ENCODE measurements around the gene PTGIS. TPM values are rescaled to one million over a fixed set of nuclear protein-coding genes. Genes with fewer than 3 reads are reported as not detected.

PTGIS gene
- total RNA-seq, 1 donor from 2014 or later: 42.1 TPM

DNA sequence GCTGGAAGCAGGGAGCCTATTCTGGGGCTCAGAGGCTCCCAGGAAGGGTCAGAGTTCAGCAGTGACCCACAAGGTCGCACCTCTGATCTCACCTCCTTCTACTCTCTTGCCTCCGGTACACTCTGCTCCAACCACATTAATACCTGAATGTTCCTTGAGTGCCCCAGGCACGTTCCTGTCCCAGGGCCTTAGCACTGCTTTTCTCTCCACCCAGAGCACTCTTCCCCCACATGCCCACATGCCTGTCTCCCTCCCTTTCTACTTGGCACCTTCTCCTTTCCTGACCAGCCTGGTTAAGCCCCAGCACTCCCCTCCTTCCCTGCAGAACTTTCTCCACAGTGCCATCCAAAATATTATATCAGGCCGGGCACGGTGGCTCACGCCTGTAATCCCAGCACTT lies 98.9 kb downstream of the PTGIS start:
- TF ChIP-seq, protein P1, sequence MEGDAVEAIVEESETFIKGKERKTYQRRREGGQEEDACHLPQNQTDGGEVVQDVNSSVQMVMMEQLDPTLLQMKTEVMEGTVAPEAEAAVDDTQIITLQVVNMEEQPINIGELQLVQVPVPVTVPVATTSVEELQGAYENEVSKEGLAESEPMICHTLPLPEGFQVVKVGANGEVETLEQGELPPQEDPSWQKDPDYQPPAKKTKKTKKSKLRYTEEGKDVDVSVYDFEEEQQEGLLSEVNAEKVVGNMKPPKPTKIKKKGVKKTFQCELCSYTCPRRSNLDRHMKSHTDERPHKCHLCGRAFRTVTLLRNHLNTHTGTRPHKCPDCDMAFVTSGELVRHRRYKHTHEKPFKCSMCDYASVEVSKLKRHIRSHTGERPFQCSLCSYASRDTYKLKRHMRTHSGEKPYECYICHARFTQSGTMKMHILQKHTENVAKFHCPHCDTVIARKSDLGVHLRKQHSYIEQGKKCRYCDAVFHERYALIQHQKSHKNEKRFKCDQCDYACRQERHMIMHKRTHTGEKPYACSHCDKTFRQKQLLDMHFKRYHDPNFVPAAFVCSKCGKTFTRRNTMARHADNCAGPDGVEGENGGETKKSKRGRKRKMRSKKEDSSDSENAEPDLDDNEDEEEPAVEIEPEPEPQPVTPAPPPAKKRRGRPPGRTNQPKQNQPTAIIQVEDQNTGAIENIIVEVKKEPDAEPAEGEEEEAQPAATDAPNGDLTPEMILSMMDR (IDR thresholded peaks at IDR 0.05): no peak

DNA sequence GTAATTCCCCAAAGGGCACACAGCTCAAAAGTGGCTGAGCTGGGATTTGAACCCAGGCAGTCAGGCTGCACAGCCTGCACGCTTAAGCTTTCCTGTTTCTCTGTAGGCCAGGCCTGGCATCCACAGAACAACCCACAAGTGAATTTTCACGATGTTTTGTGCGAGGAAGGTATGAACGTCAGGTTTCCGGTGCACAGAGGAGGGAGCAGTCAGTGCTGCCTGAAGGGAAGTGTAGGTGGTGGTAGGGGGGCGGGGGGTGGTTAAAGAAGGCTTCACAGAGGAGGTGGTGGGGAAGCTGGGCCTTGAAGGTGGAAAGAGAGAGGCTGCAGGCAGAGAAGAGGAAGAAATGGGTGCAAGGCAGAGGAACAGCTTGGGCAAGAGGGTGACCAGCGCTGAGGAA lies 99.5 kb downstream of the PTGIS start:
- ATAC-seq (no peak), DNase-seq (no peak)
- no peaks in the 10 kb centered on the region for H3K4me1 ChIP-seq
- H3K4me3 ChIP-seq: no peak overlapping the region
- peaks cover 17% of the 10 kb centered on the region for H3K27me3 ChIP-seq
- no peaks in the 10 kb centered on the region for H3K9me3 ChIP-seq
- TF ChIP-seq, protein P1 (IDR thresholded peaks at IDR 0.05): no peak
- H3K36me3 ChIP-seq: no peaks in the 10 kb centered on the region
- intact Hi-C loops (cut with DNase I): no loop called here
- H3K27ac ChIP-seq: no peak overlapping the region

More for the DNA sequence above, 98.9 kb downstream of the PTGIS start:
- DNase-seq (no peak), ATAC-seq (no peak)
- Histone ChIP-seq H3K27me3 (peaks cover 17% of the 10 kb centered on the region), H3K27ac (no peak overlapping the region), H3K9me3 (no peaks in the 10 kb centered on the region), H3K4me1 (no peaks in the 10 kb centered on the region), H3K36me3 (no peaks in the 10 kb centered on the region), H3K4me3 (no peak overlapping the region)
- intact Hi-C loops (cut with DNase I): no loop called here

DNA sequence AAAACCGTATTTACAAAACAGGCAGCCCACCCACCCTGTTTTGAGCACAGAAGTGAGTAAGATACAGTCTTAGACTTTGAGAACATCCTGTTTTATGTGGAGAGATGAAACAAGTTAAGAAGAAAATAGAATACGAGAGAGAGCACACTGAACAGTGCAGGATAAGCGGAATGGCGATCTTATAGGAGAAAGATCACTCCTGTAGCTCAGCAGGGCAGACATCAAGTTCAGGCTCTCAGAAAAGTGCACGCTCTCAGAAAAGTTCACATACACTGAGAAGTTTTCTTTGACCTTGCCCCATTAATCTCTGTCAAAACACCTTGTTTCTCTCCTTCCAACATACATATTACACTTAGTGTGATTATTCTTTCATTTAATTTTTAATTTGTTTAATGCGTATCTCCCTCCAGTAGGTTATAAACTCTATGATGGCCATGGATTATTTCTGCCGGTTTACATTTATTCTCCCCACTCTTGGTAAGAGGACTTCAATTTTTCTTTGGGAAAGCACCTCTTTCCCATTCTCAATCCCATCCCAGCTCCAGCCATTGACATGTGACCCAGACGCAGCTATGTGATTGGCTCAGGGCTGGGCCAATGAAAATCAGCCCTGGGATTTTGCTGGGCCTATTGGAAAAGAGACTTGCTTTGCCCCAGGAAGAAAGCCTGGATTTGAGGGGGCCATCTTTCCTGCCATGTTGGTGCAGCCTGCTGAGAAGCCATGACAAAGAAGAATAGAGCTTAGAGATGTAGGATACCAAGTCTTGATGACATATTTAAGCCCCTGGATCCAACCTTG lies 101.6 kb downstream of the PTGIS start:
- intact Hi-C loops (cut with DNase I): no loop called here
- no peaks in the 10 kb centered on the region for H3K9me3 ChIP-seq
- DNase-seq (no peak), ATAC-seq (no peak)
- TF ChIP-seq, protein P1 (IDR thresholded peaks at IDR 0.05): no peak
- peaks cover 17% of the 10 kb centered on the region for H3K27me3 ChIP-seq
- no peaks in the 10 kb centered on the region for H3K4me1 ChIP-seq
- no peak overlapping the region for H3K4me3 ChIP-seq
- no peaks in the 10 kb centered on the region for H3K36me3 ChIP-seq
- H3K27ac ChIP-seq: no peak overlapping the region

DNA sequence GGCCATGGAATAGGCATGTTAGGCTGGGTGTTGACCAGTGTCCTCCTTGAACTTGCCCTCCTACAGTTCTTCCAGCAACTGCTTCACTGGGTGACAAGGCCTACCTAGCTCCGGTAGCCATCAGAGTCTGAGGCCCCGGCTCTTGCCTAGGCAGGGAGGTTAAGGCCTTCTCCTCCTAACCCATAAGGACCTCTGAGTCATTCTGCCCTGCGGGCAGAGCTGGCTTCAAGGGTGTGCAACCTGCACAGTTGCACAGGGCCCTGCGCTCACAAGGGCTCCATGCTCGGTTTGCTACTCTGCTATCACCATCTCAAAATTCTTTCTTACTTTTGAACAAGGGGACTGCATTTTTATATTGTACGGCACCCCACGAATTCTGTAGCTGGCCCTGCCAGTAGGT lies 103.4 kb downstream of the PTGIS start:
- intact Hi-C loops (cut with DNase I): no loop called here
- DNase-seq (no peak), ATAC-seq (peak; percentile 21)
- H3K27me3 ChIP-seq: peaks cover 4% of the 10 kb centered on the region
- H3K4me3 ChIP-seq: no peak overlapping the region
- TF ChIP-seq, protein P1 (IDR thresholded peaks at IDR 0.05): no peak
- no peak overlapping the region for H3K27ac ChIP-seq
- H3K9me3 ChIP-seq: no peaks in the 10 kb centered on the region
- no peaks in the 10 kb centered on the region for H3K36me3 ChIP-seq
- no peaks in the 10 kb centered on the region for H3K4me1 ChIP-seq

DNA sequence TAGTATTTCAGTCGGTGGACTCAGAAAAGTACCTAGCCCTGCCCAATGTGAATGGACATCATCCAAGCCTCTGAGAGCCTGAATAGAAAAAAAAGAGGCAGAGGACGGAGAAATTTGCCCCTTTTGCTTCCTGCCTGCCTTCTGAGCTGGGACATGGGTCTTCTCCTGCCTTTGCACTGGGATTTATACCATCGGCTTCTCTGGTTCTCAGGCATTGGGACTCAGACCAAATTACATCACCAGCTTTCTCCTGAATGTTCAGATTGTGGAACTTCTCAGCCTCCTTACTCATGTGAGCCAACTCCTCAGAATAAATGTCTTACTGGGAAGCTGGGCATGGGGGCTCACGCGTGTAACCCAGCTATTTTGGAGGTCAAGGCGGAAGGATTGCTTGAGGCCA lies 105.3 kb downstream of the PTGIS start:
- Histone ChIP-seq H3K27me3 (no peaks in the 10 kb centered on the region), H3K4me3 (no peak overlapping the region), H3K36me3 (no peaks in the 10 kb centered on the region), H3K27ac (no peak overlapping the region), H3K4me1 (no peaks in the 10 kb centered on the region), H3K9me3 (no peaks in the 10 kb centered on the region)
- TF ChIP-seq, protein P1 (IDR thresholded peaks at IDR 0.05): no peak
- ATAC-seq (no peak), DNase-seq (no peak)
- intact Hi-C loops (cut with DNase I): no loop called here

Measured in upper lobe of right lung (tissue), 1 donor.